ENCODE results near the gene CCDC102B.
"Not testable (repeated sequence)": the region's sequence is repeated elsewhere in the genome, so short reads cannot be mapped to it uniquely, and the experiment has no call there.

The CCDC102B gene

GRCh38 chr18:68915061-68915460, 117.2 kb downstream of the CCDC102B start:
- no peak for DNase-seq

- no peak for DNase-seq
Observed at GRCh38 chr18:68916734-68917133, 118.9 kb downstream of the CCDC102B start.

DNA sequence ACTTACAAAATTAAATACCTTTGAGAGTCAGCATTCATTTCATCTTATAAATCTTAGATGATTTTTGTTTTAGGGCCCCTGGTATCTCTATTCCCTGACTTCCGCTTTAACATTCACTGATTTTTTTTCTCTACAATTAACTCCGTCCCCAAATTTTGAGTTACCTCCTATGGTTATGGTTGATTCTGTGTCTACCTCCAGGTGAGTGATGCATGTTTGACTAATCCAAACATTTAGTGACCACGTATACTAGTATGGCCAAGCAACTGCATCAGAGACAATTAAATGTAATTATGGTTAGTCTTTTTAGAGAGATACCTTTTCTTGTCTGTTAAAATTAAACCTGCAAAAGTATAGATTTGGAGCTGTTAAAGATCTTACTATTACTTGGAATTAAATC, 120.3 kb downstream of the CCDC102B start:
- DNase-seq = no peak

- no peak for DNase-seq
Observed at GRCh38 chr18:68919900-68920299, 122.0 kb downstream of the CCDC102B start.

DNA sequence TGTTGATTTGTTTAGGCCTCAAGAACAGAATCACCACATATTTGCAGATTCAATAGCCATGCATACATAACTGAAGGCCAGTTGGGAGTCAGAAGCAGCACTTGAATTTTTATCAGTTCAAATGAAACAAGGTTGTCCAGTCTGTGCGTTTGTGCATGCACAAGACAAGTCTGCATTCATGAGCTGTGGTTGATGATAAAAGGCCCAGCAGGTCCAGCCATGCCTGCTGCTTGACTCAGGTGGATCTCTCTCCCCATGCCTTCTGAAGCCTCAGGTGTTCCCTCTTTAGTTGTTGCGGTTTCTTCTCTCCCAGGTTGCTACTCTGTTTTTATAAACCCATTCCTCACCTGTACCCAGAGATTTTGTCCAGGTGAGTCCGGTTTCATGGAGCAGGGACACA, 124.5 kb downstream of the CCDC102B start:
- DNase-seq = no peak

DNA sequence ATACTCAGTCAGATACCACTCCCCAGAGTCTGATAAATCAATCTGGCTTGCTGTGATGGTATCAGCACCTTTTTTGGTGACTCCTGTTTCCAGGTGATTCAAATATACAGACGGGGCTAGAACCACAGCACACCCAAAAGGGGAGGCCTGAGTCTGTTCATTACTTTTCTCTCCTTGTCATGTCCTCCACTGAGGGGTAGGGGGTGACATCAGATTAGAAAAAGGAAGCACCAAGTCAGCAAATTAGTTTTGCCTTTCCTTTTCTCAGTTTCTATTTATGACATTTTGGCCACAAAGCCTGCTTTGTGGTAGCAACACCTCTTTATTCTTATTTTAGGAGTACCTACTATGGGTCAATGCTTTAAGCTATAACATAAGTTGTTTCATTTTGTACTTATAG, 127.4 kb downstream of the CCDC102B start:
- no peak for DNase-seq

DNA sequence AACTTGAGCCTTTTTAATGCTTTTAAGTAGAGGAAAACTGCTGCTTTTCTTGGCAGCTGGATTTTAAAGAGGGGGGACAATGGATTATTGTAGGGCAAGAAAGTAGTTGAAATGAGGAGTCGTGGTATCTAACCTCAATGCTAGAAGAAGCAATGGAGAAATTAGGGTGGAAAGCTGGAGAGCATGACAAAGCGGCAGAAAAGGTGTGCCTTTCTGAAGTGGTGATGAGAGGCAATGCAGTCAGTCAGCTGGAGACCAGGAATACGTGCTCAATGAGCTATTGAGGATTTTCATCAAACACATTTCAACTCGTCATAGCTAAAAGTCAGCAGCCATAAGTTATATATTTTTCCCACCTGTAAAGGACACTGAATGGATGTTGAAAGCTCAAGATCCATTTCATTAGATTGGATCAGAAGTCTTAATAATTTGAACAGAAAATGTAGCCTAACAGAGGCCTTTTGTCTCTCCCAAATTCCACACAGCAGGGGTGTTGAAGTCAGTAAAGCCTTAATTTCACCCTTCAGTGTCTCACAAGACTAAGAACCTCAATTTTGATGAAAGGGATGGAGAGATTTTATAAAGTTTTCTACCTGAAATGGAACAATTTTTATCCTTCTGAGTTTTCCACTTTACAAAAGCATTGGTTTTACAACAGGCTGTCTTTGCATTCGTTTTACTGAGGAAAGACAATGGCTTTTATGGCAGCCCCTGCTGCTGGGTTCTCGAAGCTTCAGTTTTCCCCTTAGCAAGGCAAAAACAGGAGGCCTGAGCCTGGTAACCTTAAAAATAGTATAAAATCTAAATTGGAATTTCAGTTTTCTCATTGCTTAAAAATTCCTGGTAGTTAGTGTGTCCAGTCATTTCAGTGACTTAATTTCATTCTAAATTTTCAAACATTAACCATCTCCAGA, 131.1 kb downstream of the CCDC102B start:
- no peak for DNase-seq

- no peak for DNase-seq
Observed at GRCh38 chr18:68935686-68936085, 137.8 kb downstream of the CCDC102B start.

GRCh38 chr18:68937029-68937599, 139.2 kb downstream of the CCDC102B start:
- DNase-seq = no peak

GRCh38 chr18:68940039-68940438, 142.2 kb downstream of the CCDC102B start:
- DNase-seq = no peak

DNA sequence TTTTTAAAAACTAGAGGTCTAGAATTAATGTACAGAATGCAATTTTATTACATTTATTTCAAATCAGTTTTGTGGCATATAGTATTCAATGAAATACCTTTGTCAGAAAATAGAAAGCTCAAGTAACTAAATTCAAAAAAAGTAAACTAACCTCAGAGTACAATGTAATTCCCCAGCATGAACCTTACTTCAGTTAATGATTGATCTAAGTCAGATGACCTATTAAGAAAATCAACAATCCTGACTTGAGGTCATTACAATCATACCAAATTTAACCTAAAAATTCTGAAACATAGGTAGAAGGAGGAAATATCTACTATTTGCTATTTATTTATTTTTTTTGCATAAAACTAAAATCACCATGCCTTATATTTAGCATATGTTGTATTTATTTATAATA, 142.9 kb downstream of the CCDC102B start:
- DNase-seq = no peak

- DNase-seq = no peak
Observed at GRCh38 chr18:68942230-68942629, 144.3 kb downstream of the CCDC102B start.

DNA sequence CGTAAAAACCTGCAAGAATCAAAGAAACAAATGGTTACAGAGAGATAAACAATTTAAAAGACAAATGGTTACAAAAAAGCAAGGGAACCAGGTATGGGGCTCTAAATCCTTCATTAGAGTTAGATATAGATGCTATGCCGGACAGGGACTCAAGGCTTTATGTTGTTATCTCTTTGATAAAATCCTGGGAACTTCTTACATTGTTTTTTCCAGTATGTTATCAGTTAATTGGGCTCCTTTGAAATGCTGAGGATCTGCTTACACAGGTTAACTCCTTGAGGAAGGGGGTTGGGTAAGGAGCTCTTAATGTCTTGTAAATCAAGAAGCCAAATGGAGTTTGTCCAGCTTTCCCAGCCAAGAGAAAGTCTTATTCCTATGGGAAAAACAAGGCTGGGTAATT, 146.0 kb downstream of the CCDC102B start:
- DNase-seq = not testable (repeated sequence)

- DNase-seq = no peak
Observed at GRCh38 chr18:68944330-68944729, 146.4 kb downstream of the CCDC102B start.

GRCh38 chr18:68944826-68945225, 146.9 kb downstream of the CCDC102B start:
- no peak for DNase-seq

DNA sequence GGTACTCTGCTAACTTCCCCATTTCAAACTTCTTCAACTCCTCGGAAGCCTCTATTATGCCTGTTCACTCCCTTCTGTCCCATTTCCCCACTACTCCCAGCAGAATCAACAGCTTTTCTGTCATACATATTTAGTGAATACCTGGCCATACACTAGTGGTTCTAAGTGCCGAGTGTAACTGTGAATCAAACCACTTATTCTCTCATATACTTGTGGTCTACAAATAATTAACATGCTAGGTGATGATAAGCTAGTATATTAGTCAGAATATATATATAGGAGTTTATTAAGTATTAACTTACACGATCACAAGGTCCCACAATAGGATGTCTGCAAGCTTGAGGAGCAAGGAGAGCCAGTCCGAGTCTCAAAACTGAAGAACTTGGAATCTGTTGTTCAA, 150.7 kb downstream of the CCDC102B start:
- no peak for DNase-seq

- no peak for DNase-seq
Observed at GRCh38 chr18:68954738-68955137, 156.9 kb downstream of the CCDC102B start.

DNA sequence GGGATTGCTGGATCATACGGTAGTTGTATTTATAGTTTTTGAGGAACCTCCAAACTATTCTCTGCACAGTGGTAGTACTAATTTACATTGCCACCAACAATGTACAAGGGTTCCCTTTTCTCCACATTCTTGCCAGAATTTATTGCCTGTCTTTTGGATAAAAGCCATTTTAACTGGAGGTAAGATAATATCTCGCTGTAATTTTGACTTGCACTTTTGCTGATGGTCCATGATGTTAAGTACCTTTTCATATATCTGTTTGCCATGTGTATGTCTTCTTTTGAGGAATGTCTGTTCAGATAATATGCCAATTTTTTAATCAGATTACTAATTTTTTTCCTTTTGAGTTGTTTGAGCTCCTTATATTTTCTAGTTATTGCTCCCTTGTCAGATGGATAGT, 158.8 kb downstream of the CCDC102B start:
- DNase-seq = no peak

GRCh38 chr18:68960355-68960754, 162.5 kb downstream of the CCDC102B start:
- DNase-seq = no peak

- DNase-seq = no peak
Observed at GRCh38 chr18:68962623-68963022, 164.7 kb downstream of the CCDC102B start.

- DNase-seq = no peak
Observed at GRCh38 chr18:68965817-68966216, 167.9 kb downstream of the CCDC102B start.

DNA sequence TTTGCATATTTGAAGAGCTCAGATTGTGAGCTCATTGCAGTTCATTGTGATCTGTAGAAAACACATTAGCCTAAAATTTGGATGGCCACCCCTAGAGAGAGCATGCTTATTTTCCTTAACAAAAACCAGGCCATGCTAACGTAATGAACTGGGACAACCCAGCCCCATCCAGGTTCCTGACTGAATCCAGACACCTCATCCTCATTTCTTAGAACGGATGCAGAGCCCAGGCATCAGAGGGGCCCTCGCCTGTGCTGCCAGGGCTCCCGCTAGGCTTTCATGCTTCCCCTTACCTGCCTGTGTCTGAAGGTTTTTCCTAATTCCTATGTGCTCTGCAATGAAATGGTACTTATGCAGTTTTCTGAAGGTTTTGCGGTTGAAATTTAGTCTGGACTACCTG, 171.1 kb downstream of the CCDC102B start:
- DNase-seq = no peak

- DNase-seq = no peak
Observed at GRCh38 chr18:68972176-68972575, 174.3 kb downstream of the CCDC102B start.

DNA sequence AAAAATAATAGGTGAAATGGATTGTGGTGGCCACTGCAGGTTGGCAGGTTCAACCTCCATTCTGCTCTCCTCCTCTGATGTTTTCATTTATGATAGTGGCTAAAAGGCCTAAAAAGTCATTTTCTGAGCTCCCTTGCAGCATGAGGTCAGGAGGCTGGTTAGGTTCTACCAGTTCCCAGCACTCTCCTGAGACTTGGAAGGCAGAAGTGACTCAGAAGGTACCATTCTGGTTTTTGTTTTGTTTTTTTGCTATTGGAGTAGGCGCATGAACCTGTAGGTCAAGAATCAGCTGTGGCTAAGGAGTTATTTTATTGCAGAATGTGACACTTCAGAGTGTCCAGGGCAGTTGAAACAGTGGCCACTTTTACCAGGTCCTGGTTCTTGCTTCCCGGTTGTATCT, 181.9 kb downstream of the CCDC102B start:
- no peak for DNase-seq

GRCh38 chr18:68983126-68983525, 185.2 kb downstream of the CCDC102B start:
- DNase-seq = no peak

Measured in activated CD4-positive, alpha-beta T cell treated with anti-CD3 and anti-CD28 coated beads, Interleukin-2, amount 50 U/mL, for 48 hours (primary cell).